ENCODE data around the gene NBEAL1.
"Not testable (repeated sequence)": the region's sequence is repeated elsewhere in the genome, so short reads cannot be mapped to it uniquely, and the experiment has no call there.

The NBEAL1 gene

GRCh38 chr2:203112342-203112741, 97.7 kb downstream of the NBEAL1 start:
- DNase-seq (ENCODE audit: low read depth): no peak

- DNase-seq (ENCODE audit: low read depth): not testable (repeated sequence)
These were observed 100.6 kb downstream of the NBEAL1 start for GRCh38 chr2:203115201-203115700.

GRCh38 chr2:203122317-203122986, 107.8 kb downstream of the NBEAL1 start:
- no peak for DNase-seq (ENCODE audit: low read depth)

GRCh38 chr2:203126996-203127395, 112.3 kb downstream of the NBEAL1 start:
- no peak for DNase-seq (ENCODE audit: low read depth)

GRCh38 chr2:203135105-203135504, 120.4 kb downstream of the NBEAL1 start:
- DNase-seq (ENCODE audit: low read depth): no peak

GRCh38 chr2:203143391-203143790, 128.7 kb downstream of the NBEAL1 start:
- DNase-seq (ENCODE audit: low read depth): no peak

GRCh38 chr2:203149194-203149593, 134.5 kb downstream of the NBEAL1 start:
- DNase-seq (ENCODE audit: low read depth): no peak

GRCh38 chr2:203155406-203155805, 140.7 kb downstream of the NBEAL1 start:
- DNase-seq (ENCODE audit: low read depth): no peak

GRCh38 chr2:203162722-203163121, 148.0 kb downstream of the NBEAL1 start:
- not testable (repeated sequence) for DNase-seq (ENCODE audit: low read depth)

GRCh38 chr2:203164311-203164935, 149.7 kb downstream of the NBEAL1 start:
- DNase-seq (ENCODE audit: low read depth): no peak

- DNase-seq (ENCODE audit: low read depth): no peak
These were observed 153.1 kb downstream of the NBEAL1 start for GRCh38 chr2:203167751-203168150.

GRCh38 chr2:203170502-203170901, 155.8 kb downstream of the NBEAL1 start:
- DNase-seq (ENCODE audit: low read depth): no peak

- no peak for DNase-seq (ENCODE audit: low read depth)
These were observed 160.7 kb downstream of the NBEAL1 start for GRCh38 chr2:203175371-203175770.

- no peak for DNase-seq (ENCODE audit: low read depth)
These were observed 162.7 kb downstream of the NBEAL1 start for GRCh38 chr2:203177361-203177760.

- DNase-seq (ENCODE audit: low read depth): no peak
These were observed 171.2 kb downstream of the NBEAL1 start for GRCh38 chr2:203185864-203186263.

GRCh38 chr2:203190547-203190946, 175.9 kb downstream of the NBEAL1 start:
- not testable (repeated sequence) for DNase-seq (ENCODE audit: low read depth)

- DNase-seq (ENCODE audit: low read depth): not testable (repeated sequence)
These were observed 176.4 kb downstream of the NBEAL1 start for GRCh38 chr2:203191026-203191425.

- no peak for DNase-seq (ENCODE audit: low read depth)
These were observed 177.3 kb downstream of the NBEAL1 start for GRCh38 chr2:203191961-203192360.

- peak; percentile 10 for DNase-seq (ENCODE audit: low read depth)
These were observed 180.8 kb downstream of the NBEAL1 start for GRCh38 chr2:203195331-203196036.

- DNase-seq (ENCODE audit: low read depth): no peak
These were observed 186.2 kb downstream of the NBEAL1 start for GRCh38 chr2:203200866-203201265.

- no peak for DNase-seq (ENCODE audit: low read depth)
These were observed 186.8 kb downstream of the NBEAL1 start for GRCh38 chr2:203201426-203201825.

- DNase-seq (ENCODE audit: low read depth): no peak
These were observed 194.9 kb downstream of the NBEAL1 start for GRCh38 chr2:203209538-203209937.

Measured in GM04504 (cell line).